ENCODE measurements around the gene YBX1.

- TF ChIP-seq JUNB (CRISPR knock-in tag; IDR thresholded peaks at IDR 0.05; ENCODE audit: borderline replicate concordance) (no peak), ZNF331 (CRISPR knock-in tag; IDR thresholded peaks at IDR 0.05) (no peak), ZNF574 (CRISPR knock-in tag; IDR thresholded peaks at IDR 0.05) (no peak), NR2F2 (IDR thresholded peaks at IDR 0.05; ENCODE audit: borderline replicate concordance, low read depth) (no peak), TAF15 (IDR thresholded peaks at IDR 0.05; ENCODE audit: low read depth, low read length, poor library complexity, severe bottlenecking) (no peak), ZBTB38 (CRISPR knock-in tag; IDR thresholded peaks at IDR 0.05) (no peak), RAD51 (IDR thresholded peaks at IDR 0.05; ENCODE audit: borderline replicate concordance) (no peak), SRF (IDR thresholded peaks at IDR 0.05; ENCODE audit: low read depth, low read length) (no peak), SKIL (CRISPR knock-in tag; IDR thresholded peaks at IDR 0.05; ENCODE audit: borderline replicate concordance) (no peak)
These were observed 59.5 kb downstream of the YBX1 start for GRCh38 chr1:42741706-42742105.

Measured in HepG2 (cell line).